C4-2B (cell line): ENCODE data around the gene LRRC71.

ENCODE experiments used
- H3K27ac ChIP-seq: fragments of 450-650 bp; 2 replicates; pipeline ENCODE4 v1.5.1; 2017
- ZFX ChIP-seq: fragments of 450-650 bp; IDR thresholded peaks from 2 replicates; pipeline ENCODE4 v1.6.1; 2017
- TF ChIP-seq, protein P1 (sequence below): fragments of 450-650 bp; conservative IDR thresholded peaks from 2 replicates; pipeline ENCODE4 v1.5.1; 2017; ENCODE audit warnings: mild to moderate bottlenecking

The LRRC71 gene

DNA sequence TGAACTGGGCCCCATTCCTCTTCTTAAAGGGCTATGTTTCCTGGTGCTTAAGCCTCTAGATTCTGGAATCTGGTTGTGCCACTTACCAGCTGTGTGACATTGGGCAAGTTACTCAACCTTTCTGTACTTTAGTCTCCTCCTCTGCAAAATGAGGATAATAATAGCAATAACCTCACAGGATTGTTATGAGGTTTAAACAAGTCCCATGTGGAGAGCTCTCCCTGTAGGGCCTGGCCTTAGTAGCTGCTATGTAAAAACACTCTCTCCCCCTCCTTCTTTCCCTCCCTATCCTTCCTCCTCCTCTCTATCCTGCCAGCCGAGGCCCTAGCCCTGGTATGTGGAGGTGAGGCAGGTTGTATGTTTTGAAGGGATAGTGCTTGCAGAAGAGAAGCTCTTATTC lies 35.1 kb upstream of the LRRC71 start:
- no peak overlapping the region for H3K27ac ChIP-seq
- TF ChIP-seq, protein P1, sequence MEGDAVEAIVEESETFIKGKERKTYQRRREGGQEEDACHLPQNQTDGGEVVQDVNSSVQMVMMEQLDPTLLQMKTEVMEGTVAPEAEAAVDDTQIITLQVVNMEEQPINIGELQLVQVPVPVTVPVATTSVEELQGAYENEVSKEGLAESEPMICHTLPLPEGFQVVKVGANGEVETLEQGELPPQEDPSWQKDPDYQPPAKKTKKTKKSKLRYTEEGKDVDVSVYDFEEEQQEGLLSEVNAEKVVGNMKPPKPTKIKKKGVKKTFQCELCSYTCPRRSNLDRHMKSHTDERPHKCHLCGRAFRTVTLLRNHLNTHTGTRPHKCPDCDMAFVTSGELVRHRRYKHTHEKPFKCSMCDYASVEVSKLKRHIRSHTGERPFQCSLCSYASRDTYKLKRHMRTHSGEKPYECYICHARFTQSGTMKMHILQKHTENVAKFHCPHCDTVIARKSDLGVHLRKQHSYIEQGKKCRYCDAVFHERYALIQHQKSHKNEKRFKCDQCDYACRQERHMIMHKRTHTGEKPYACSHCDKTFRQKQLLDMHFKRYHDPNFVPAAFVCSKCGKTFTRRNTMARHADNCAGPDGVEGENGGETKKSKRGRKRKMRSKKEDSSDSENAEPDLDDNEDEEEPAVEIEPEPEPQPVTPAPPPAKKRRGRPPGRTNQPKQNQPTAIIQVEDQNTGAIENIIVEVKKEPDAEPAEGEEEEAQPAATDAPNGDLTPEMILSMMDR = no peak
- TF ChIP-seq ZFX = no peak

DNA sequence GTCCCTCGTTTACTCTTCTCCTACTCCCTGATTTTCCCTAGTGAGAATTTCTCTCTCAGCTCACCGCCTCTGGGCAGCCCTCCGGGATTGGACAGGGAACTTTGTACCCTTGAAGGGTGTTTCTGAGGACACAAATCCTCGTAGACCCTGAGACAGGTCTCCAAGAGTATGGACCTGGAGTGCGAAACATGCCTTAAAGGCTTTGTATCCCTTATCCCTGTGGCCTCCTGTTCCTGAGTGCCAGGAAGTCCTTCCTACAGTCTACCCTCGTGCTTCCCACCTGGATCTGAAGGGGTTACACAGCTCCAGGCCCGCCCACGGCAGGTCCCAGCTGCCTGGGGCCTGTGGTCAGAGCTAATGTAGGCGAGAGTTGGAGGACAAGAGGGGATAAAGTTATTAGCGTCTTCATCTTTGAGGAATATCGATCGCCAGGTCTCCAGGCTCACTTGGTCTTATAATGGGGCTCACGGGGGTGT lies 34.5 kb upstream of the LRRC71 start:
- no peak overlapping the region for H3K27ac ChIP-seq
- no peak for TF ChIP-seq ZFX
- TF ChIP-seq, protein P1 = no peak

DNA sequence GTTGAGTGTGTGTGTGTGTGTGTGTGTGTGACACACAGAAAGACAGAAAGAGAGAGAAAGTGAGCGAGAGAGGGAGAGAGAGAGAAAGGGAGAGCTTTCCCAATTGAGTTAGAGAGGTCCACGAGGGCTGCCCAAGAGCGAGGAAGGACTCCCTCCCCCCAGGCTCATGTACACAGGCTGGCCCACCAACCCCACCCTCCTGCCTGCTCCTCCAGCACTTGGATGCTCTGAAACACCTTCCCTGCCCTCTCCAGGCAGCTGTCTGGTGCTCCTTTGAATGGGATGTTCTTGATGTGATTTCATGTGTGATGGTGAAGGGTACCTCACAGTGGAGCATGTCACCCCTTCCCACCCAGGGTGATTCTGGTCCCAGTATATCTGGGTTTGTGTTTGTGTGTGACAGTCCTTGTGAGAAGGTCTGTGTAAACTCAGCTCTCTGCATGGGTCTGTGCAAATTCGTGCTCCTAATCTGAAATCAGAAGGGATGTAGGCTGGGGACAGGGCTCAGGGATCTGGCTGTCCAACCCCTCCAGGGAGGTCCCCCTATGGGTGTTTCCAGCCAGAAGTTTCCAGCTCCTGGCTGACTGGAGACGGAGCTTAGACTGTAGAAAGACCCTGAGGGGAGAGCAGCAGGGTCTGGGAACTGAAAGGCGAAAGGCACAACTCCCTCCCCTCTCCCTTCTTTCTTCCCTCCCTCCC lies 33.7 kb upstream of the LRRC71 start:
- H3K27ac ChIP-seq = no peak overlapping the region
- TF ChIP-seq, protein P1 = no peak
- TF ChIP-seq ZFX = no peak

DNA sequence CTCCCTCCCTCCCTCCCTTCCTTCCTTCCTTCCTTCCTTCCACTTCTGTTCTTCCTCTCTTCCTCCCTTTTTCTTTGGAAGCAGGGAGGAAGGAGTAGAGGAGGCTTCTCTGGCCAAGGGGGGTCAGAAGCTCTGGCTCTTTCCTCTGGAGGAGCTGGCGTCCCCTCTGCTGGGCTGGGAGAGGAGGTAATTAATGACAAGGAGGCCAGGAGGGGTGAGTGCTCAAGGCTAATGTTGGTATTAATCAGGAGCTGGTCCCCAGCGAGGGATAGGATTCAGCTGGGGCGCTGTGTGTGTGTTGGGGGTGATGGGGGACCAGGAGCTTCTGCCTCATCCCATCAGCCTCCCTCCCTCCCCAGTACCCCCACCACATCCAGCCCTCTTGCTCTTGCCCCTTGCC lies 33.1 kb upstream of the LRRC71 start:
- H3K27ac ChIP-seq = no peak overlapping the region
- TF ChIP-seq, protein P1 = no peak
- TF ChIP-seq ZFX = no peak

DNA sequence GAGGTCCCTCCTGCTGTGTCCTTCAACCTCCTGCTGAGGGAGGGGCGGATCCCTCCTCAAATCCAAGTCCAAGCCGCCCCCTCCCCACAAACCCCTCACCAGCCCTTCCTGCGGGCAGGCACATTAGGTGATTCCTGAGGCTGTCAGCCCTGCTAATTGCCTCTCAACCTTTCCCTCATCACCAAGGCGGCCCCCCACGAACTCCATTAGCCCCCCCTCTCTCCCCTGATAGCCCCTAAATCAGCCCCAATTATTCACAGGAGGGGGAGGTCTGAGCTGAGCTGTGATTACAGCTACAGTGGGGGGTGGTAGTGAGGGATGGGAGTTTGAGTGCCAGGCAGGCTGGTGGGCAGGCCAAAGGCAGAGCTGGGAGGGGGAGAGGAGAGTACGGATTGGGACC lies 32.7 kb upstream of the LRRC71 start:
- no peak for TF ChIP-seq ZFX
- TF ChIP-seq, protein P1 = no peak
- no peak overlapping the region for H3K27ac ChIP-seq

DNA sequence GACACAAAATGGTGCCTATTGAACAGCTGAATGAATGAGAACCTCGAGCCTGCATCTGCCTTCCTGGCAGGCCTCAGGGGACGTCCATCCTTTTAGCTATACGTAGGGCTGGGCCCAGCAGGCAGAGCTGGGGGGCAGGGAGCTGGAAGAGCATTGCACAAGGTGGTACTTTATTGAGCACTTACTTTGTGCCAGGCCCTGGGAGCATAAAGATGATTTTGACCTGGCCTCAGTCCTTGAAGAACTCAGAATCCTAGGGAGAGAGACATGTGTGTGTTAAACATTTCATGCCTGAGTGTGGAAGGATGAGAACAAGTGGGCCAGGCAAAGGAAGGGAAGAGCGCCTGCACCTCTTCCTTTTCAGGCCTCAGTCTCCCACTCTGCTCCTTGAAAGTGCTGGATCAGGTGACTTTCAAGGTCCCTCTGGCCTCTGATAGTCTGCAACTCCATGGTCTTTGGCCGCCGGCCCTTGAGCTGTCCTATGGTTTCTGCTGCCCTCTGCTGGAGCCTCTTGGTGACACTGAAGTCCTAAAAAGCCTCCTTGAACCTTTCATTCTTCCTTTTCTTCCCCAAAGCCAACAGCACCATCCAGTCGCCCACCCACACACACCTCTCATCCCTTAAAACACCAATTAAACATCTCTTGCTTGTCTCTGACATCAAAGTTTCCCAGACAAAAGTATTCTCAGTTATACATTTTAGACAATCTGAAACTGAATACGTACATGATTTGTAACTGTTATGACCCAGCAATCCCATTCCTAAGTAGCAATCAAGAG lies 30.4 kb upstream of the LRRC71 start:
- TF ChIP-seq, protein P1 = peak; percentile 93
- TF ChIP-seq ZFX = no peak
- no peak overlapping the region for H3K27ac ChIP-seq
